Calu3 (cell line): Measurements from ENCODE around the gene MIPEP. TPM values are rescaled to one million over a fixed set of nuclear protein-coding genes. Genes with fewer than 3 reads are reported as not detected.

Experiments
- BruUV-seq: library from RNA; stranded (reverse); fragments of 400-500 nt; replicated peaks from 2 replicates; lab custom pipeline; 2021; lab: Mats Ljungman, UMichigan
- CTCF ChIA-PET: fragments of 300-600 bp; sonication (Branson Sonifier 250); formaldehyde crosslinking; loops from one replicate; lab custom pipeline; 2022; ENCODE audit warnings: antibody characterized with exemption; lab: Charles Lee
- DNase-seq: peaks from one replicate; pipeline ENCODE4 v3.0.0; 2022
- H3K27ac Mint-ChIP-seq: one replicate; pipeline ENCODE4 v1.8.0; 2022; ENCODE audit warnings: mixed read lengths; ENCODE audit not compliant: unreplicated experiment
- H3K27me3 Mint-ChIP-seq: one replicate; pipeline ENCODE4 v1.8.0; 2022; ENCODE audit warnings: mixed read lengths; ENCODE audit not compliant: unreplicated experiment
- H3K36me3 Mint-ChIP-seq: one replicate; pipeline ENCODE4 v1.8.0; 2022; ENCODE audit warnings: mild to moderate bottlenecking, moderate library complexity, mixed read lengths; ENCODE audit not compliant: insufficient read depth, unreplicated experiment
- H3K4me1 Mint-ChIP-seq: one replicate; pipeline ENCODE4 v1.8.0; 2022; ENCODE audit warnings: mild to moderate bottlenecking, low read depth, mixed read lengths; ENCODE audit not compliant: unreplicated experiment
- H3K4me3 Mint-ChIP-seq: one replicate; pipeline ENCODE4 v1.8.0; 2022; ENCODE audit warnings: mild to moderate bottlenecking, low read depth, moderate library complexity, mixed read lengths; ENCODE audit not compliant: unreplicated experiment
- H3K9me3 Mint-ChIP-seq: one replicate; pipeline ENCODE4 v1.8.0; 2022; ENCODE audit warnings: low read depth, mixed read lengths; ENCODE audit not compliant: unreplicated experiment
- intact Hi-C: fragments of 100-400 bp; cut with micrococcal nuclease; formaldehyde crosslinking; loops from one replicate; pipeline ENCODE4 v1.10.0; 2022; ENCODE audit not compliant: unreplicated experiment
- total RNA-seq: library from RNA; stranded (reverse); gene quantifications from 2 replicates; pipeline ENCODE4 v1.2.3, GENCODE V29; 2022
- TF ChIP-seq, protein P1 (sequence below): fragments of 200-600 bp; IDR thresholded peaks from one replicate; pipeline ENCODE4 v1.8.0; 2022; ENCODE audit warnings: antibody characterized with exemption; ENCODE audit not compliant: unreplicated experiment

MIPEP gene
- total RNA-seq, 1 experiment from 2014 or later, result 25.2 TPM

DNA sequence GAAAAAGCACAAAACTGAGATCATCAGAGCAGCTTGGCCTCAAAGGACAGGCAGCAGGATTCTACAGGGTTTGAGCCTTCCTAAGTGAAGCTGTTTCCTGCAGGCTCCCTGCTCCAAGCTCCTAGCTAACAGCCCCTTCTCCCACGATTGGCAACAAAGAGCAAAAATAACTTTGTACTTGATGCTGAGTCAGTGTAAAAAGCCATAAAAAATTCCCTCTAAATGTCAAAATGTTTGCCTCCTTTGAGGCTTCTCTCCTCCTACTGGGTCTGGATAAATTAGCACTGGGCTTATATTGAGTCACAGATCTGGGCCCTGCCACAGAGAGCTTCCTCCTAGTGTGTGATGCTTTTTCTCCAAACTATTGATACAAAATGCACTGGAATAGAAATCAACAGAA lies 165.7 kb downstream of the MIPEP start:
- Mint-ChIP-seq H3K27ac (no peak overlapping the region), H3K27me3 (no peaks in the 10 kb centered on the region), H3K4me3 (no peak overlapping the region), H3K9me3 (no peaks in the 10 kb centered on the region), H3K4me1 (no peaks in the 10 kb centered on the region), H3K36me3 (no peaks in the 10 kb centered on the region)
- BruUV-seq, result no TSS peak
- intact Hi-C loops, result no loop called here
- DNase-seq, result no peak
- TF ChIP-seq, protein P1, sequence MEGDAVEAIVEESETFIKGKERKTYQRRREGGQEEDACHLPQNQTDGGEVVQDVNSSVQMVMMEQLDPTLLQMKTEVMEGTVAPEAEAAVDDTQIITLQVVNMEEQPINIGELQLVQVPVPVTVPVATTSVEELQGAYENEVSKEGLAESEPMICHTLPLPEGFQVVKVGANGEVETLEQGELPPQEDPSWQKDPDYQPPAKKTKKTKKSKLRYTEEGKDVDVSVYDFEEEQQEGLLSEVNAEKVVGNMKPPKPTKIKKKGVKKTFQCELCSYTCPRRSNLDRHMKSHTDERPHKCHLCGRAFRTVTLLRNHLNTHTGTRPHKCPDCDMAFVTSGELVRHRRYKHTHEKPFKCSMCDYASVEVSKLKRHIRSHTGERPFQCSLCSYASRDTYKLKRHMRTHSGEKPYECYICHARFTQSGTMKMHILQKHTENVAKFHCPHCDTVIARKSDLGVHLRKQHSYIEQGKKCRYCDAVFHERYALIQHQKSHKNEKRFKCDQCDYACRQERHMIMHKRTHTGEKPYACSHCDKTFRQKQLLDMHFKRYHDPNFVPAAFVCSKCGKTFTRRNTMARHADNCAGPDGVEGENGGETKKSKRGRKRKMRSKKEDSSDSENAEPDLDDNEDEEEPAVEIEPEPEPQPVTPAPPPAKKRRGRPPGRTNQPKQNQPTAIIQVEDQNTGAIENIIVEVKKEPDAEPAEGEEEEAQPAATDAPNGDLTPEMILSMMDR, result no peak
- CTCF ChIA-PET, result no interaction called here

DNA sequence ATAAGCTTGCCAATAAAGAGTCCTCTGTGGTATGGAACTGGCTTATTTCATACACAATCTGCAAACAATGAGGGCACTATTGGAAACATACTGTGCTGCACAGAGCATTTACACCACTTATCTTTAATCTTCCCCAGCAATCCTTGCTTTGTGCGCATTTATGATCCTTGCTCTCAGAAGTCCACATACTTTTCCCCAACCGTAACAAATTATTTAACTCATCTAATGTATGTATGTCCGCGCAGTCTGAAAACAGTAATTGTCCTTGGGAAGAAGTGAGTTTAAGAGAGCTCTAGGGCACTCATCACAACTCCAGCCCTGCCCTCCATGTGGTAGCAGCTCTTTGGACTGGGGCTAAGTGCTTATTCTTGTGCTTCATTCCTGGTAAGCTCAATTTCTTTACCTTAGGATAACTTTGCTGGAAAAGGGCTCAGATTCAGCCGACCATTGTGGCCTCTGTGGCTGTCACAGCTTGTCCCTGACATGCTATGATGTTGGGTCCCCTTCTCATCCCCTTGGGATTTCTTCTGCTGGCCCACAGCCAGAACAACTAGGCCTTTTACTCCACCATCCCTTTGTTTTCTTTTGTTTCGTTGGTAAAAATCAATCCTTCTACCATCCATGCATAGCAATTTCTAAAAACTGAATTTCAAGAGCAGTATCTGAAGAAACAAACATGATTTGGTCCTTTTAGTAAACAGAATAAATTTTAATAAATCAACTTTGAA lies 166.3 kb downstream of the MIPEP start:
- H3K4me3 Mint-ChIP-seq, result no peak overlapping the region
- CTCF ChIA-PET, result no interaction called here
- no peak overlapping the region for H3K27ac Mint-ChIP-seq
- H3K9me3 Mint-ChIP-seq, result no peaks in the 10 kb centered on the region
- TF ChIP-seq, protein P1, result no peak
- no peaks in the 10 kb centered on the region for H3K4me1 Mint-ChIP-seq
- BruUV-seq, result no TSS peak
- H3K27me3 Mint-ChIP-seq, result no peaks in the 10 kb centered on the region
- no peak for DNase-seq
- intact Hi-C loops, result no loop called here
- H3K36me3 Mint-ChIP-seq, result no peaks in the 10 kb centered on the region

DNA sequence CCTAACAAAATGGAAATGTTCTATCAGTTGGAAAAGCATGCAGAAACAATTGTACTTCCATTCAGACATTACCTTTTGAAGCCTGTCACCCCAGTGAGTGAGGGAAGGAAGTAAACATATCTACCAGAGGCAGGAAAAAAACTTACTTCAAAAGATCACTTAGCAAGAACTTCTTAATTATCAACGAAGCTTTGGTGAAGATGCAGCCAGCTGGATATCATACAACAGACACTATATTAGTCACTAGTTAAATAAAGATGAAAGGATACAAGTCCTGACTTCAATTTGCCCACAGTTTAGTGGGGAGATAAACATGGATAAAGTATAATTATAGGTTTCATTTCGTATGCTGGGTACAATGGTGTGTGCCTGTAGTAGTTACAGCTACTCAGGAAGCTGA lies 170.2 kb downstream of the MIPEP start:
- intact Hi-C loops, result no loop called here
- no peaks in the 10 kb centered on the region for H3K9me3 Mint-ChIP-seq
- CTCF ChIA-PET, result interaction anchor here (0.6 to 0.9 kb wide), 2 partner anchors 32 to 253 kb away, joined by 3 to 4 read pairs; no protein-coding TSS in a partner anchor
- H3K4me3 Mint-ChIP-seq, result no peak overlapping the region
- H3K36me3 Mint-ChIP-seq, result no peaks in the 10 kb centered on the region
- no peak for DNase-seq
- H3K27ac Mint-ChIP-seq, result no peak overlapping the region
- no TSS peak for BruUV-seq
- no peaks in the 10 kb centered on the region for H3K4me1 Mint-ChIP-seq
- TF ChIP-seq, protein P1, result no peak
- H3K27me3 Mint-ChIP-seq, result no peaks in the 10 kb centered on the region

- TF ChIP-seq, protein P1, result no peak
- BruUV-seq, result no TSS peak
- no peak for DNase-seq
- Mint-ChIP-seq H3K4me1 (no peaks in the 10 kb centered on the region), H3K27me3 (no peaks in the 10 kb centered on the region), H3K36me3 (no peaks in the 10 kb centered on the region), H3K27ac (no peak overlapping the region), H3K4me3 (no peak overlapping the region), H3K9me3 (peaks cover 2% of the 10 kb centered on the region)
- CTCF ChIA-PET, result no interaction called here
- intact Hi-C loops, result loop anchor here (2.0 kb wide), 1 partner anchor 154 kb away; no protein-coding TSS in a partner anchor
These were observed 172.8 kb downstream of the MIPEP start for GRCh38 chr13:23716401-23716800.
